ENCODE data around the gene ENPEP.

Gene ENPEP

DNA sequence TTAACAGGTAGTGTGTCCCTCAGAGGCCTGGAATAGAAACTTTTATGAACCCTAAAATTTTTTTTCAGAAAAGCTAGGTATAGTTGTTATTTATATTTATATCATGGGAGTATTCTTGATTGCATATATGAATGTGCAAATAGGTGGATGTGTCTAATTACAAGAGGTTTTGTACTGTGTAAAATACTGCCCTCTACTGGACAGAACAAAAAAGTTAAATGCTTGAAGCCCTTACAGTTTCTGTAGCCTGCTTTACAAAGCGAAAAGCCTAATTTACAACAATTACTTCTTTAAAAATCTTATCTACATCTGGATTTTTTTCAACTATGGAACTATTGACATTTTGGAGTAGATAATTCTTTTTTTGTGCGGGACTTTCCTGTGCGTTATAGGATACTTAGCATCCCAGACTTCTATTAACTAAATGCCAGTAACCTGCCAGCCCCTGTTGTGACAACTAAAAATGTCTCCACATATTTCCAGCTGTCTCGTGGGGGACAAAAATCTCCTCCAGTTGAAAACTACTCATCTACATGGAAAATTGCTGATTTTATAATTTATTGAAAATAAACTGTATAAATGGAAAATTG, 35.1 kb downstream of the ENPEP start:
- no peak overlapping the region for H3K4me3 ChIP-seq (ENCODE audit: low read length)
- peak; percentile 63 for DNase-seq (ENCODE audit: low read depth)
- TF ChIP-seq, protein P1, sequence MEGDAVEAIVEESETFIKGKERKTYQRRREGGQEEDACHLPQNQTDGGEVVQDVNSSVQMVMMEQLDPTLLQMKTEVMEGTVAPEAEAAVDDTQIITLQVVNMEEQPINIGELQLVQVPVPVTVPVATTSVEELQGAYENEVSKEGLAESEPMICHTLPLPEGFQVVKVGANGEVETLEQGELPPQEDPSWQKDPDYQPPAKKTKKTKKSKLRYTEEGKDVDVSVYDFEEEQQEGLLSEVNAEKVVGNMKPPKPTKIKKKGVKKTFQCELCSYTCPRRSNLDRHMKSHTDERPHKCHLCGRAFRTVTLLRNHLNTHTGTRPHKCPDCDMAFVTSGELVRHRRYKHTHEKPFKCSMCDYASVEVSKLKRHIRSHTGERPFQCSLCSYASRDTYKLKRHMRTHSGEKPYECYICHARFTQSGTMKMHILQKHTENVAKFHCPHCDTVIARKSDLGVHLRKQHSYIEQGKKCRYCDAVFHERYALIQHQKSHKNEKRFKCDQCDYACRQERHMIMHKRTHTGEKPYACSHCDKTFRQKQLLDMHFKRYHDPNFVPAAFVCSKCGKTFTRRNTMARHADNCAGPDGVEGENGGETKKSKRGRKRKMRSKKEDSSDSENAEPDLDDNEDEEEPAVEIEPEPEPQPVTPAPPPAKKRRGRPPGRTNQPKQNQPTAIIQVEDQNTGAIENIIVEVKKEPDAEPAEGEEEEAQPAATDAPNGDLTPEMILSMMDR (conservative IDR thresholded peaks at IDR 0.05; ENCODE audit: low read length) = peak; percentile 72

DNA sequence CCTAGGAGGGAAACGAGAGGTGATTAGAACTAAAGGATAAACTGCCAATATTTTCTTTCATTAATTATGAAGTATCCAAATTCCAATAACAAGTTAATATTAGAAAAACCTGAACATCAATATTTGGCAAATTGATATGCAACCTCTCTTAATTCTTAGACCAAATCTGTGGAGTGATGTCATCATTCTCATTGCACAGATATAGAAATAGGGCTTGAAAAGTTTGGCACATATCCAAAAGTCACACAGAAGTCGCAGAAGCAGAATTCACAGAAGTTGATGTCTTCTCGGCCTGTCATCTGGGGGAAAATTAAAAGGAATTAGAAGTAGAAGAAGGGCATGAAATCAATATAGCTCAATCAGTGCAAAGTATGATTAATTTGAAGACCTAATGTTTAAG, 36.9 kb downstream of the ENPEP start:
- no peak overlapping the region for H3K4me3 ChIP-seq (ENCODE audit: low read length)
- no peak for DNase-seq (ENCODE audit: low read depth)
- TF ChIP-seq, protein P1 (conservative IDR thresholded peaks at IDR 0.05; ENCODE audit: low read length) = no peak

DNA sequence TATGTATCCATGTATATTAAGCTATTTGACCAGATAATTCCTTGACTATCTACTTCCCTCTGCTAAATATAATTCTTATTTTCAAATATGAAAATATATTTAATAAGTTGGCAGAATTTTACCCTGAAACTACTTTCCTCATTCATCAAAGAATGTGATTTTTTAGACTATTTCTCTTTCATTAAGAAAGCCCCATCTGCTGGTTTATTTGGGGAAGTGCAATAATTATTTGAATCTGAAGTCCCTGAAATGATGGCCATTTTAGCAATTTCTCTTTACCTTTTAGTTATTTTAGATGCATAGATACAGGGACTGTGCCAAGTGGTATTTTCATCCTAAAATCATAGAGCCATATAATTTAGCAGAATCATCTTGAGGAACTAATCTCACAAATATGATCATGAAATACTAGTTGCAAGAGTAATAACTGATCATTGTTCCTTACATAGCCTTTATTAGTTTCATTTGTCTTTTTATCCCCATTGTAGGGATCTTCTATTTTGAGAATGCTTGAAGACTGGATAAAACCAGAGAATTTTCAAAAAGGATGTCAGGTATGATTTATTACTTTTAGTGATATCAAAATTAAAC, 39.0 kb downstream of the ENPEP start:
- TF ChIP-seq, protein P1 (conservative IDR thresholded peaks at IDR 0.05; ENCODE audit: low read length) = peak; percentile 74
- peak; percentile 36 for DNase-seq (ENCODE audit: low read depth)
- H3K4me3 ChIP-seq (ENCODE audit: low read length) = no peak overlapping the region

DNA sequence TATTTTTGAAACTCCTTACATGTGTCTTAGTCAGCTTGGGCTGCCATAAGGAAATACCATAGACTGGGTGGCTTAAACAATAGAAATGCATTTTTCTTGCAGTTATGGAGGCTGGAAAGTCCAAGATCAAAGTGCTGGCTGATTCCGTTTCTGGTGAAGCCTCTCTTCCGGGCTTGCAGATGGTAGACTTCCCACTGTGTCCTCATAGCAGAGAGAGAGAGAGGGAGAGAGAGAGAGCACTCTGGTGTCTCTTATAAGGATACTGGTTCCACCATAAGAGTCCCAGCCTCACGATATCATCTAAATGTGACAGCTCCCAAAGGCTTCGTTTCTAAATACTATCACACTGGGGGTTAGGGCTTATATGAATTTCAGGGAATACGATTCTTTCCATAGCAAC, 39.7 kb downstream of the ENPEP start:
- TF ChIP-seq, protein P1 (conservative IDR thresholded peaks at IDR 0.05; ENCODE audit: low read length) = no peak
- no peak overlapping the region for H3K4me3 ChIP-seq (ENCODE audit: low read length)
- no peak for DNase-seq (ENCODE audit: low read depth)

DNA sequence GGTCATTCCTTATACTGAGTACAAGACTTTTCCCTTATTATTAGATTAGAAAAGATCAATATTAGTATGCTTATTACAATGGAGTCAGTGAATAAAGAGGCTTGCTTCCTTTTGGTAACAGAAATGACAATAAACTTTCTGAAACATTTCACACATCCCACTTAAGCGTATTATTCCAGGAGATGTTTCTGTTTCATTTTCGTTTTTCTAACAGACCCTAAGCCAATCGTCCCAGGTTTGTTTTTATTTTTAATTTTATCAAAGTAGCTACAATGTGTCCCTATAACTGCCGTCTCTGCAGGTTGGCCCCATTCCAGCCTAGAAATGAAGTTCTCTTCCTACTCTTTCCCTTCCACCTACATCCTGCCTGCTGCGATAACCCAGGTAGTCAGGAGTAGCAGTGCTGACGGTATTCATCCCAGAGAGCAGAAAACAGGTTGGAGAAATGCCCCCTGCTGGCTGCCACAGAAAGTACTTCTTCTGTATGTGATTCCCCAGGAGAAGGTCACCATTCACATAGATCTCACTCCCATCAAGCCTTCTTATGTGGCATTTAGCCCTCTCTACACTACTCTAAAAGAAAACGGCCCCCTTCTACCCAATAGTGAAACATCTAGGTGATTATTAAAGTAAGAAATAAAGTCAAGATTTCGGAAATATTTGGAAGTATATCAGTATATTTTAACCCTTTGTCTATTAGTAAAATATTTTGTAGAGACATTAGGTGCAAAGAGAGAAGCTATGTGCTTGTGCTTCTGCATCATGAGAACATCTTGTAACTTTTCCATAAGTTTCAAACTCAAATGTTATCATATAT, 40.4 kb downstream of the ENPEP start:
- TF ChIP-seq, protein P1 (conservative IDR thresholded peaks at IDR 0.05; ENCODE audit: low read length) = peak; percentile 83
- DNase-seq (ENCODE audit: low read depth) = peak; percentile 44
- peak overlapping the region; percentile 44 for H3K4me3 ChIP-seq (ENCODE audit: low read length)

DNA sequence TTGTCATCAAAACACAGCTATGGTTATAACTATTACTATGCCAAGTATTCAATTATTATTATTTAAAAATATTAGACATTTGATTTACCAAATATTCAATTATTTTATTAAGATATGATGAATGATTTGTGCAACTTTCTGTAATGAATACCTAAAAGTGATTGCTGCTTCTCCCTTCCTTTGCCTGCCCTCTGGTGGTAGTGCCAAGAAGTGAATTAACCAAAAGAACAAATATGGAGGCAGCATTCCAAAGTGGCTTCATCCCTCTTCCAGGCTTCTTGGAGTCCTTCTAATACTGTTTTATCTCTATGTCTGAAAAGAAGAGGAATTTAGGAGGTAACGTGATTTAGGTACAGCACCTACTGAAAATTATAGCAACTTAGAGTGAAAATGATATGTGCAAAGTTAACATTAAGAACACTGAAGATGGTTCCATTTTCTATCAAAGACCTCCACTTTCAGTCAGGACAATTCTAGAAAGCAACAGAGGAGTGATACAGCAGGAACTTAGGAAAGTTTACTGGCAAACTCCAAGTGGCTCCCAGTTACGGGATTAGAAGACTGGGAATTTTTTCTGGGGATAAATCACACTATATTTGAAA, 43.0 kb downstream of the ENPEP start:
- no peak overlapping the region for H3K4me3 ChIP-seq (ENCODE audit: low read length)
- TF ChIP-seq, protein P1 (conservative IDR thresholded peaks at IDR 0.05; ENCODE audit: low read length) = peak; percentile 68
- DNase-seq (ENCODE audit: low read depth) = peak; percentile 20

Measured in AG10803 (cell line).